Endometrium (tissue), 2 donors: ENCODE results near the gene PLBD2.

Experiments used
- FAIRE-seq: peaks from 2 replicates; lab custom pipeline; 2012; peaks lifted over from hg19 to GRCh38; lab: Jason Lieb, UNC
- donor health status: control.
- donor health status: control.

PLBD2 gene

DNA sequence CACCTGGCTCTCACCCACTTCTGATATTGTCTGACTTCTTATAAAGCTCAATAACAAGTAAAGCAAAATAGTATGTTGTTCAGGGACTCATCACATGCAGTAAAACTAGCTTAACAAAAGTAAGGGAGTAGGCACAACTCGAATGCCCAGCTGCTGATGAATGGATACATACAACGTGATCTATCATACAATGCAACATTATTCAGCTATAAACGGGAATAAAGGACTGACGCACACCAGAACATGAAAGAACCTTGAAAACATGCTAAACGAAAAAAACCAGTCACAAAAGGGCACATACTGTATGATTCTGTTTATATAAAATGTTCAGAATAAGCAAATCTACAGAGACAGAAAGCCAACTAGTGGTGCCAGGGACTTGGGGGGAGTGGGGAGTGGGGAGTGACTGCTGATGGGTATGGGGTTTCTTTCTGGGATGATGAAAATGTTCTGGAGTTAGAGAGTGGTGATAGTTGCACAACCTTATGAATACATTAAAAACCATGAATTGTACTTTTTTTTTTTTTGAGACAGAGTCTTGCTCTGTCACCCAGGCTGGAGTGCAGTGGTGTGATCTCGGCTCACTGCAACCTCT, 11.1 kb downstream of the PLBD2 start:
- no peak for FAIRE-seq

DNA sequence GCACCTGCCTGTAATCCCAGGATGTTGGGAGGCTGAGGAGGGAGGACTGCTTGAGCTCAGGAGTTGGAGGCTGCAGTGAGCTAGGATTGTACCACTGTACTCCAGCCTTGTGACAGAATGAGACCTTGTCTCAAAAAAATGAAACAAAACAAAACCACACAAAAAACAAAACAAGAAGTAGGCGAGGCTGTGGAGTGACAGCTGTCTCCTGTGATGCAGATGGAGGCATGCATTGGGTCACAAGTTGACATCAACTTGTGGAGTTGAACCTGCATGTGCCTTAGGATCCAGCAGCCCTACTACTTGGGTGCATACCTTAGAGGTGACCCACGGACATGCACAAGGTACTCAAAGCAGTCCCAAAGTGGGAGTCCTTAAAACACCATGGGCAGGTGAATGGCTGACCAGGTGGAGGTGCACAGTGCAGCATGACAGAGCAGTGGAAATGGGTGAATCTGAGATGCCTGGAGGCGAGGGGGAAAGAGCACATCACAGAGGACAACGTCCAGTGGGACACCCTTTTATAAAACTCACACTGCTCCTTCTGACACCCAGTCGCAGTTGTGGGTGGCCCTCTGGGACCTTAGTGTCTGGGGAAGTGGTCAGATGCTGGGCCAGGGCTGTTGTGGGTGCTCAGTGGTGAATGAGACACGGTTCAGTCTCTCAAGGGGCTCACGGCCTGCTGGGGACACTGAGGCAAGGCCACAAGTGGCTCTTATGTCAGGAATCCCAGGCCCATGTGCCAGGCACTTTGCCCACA, 12.7 kb downstream of the PLBD2 start:
- no peak for FAIRE-seq

DNA sequence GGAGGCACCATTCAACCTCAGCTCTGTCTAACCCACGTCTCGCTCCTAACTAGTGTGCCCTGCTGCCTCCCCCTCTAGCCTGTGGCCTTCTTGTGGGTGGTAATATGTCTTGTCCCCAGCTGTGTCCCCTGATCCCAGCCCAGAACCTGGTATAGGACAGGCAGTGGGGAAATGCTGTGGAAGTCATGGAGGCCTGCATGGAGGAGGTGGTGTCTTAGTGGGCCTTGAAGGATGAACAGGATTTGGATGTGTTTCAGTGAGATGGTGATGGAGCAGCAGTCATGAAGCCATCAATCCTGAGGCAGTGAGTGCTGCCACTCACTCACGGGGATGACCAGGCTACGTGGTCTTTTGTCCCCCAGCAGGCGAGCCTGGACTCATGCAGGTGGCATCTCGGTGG, 13.4 kb downstream of the PLBD2 start:
- FAIRE-seq, result no peak

DNA sequence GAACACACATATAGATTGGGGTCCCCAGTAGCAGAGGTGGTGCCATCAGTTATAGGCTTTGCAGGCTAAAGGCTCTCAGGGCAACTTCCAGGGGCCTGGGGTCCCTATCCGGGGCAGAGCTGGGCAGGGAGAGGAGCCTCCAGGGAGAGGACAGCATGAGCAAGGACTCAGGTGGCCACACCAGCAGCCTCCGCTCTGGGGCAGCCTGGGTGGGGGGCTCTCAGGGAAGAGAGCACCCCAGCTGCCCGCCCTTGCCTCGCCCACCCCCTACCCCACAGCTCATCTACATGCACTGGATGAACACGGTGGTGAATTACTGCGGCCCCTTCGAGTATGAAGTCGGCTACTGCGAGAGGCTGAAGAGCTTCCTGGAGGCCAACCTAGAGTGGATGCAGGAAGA, 14.0 kb downstream of the PLBD2 start:
- no peak for FAIRE-seq

DNA sequence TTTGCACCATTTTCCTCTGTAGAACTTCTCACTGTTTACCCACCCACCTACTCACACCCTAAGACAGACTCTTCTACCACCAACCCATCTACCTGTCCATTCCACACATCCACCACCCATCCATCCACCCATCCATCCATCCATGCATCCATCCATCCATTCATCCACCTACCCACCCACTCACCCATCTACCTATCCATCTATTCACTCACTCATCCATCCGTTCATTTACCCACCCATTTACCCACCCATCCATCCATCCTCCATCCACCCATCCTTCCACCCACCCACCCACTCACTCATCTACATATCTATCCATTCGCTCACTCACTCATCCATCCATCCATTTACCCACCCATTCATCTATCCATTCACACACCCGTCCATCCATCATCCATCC, 15.1 kb downstream of the PLBD2 start:
- FAIRE-seq, result no peak

DNA sequence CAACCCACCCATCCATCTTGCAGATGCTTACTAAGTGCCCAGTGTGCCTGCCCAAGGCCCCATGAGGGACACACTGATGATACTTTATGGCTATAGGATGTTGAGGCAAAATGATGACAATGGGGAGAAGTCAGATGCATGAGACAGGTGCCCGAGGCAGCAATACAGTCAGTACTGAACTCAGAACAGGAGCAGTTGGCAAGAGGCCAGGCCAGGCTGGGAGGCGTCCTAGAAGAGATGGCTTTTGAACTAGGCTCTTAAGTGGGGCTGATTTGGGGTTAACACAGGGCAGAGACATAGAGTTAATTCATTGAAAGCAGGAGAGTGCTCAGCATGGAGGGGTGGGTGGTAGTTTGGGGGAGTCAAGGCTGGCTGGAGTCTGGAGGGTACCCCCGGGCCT, 15.6 kb downstream of the PLBD2 start:
- no peak for FAIRE-seq

DNA sequence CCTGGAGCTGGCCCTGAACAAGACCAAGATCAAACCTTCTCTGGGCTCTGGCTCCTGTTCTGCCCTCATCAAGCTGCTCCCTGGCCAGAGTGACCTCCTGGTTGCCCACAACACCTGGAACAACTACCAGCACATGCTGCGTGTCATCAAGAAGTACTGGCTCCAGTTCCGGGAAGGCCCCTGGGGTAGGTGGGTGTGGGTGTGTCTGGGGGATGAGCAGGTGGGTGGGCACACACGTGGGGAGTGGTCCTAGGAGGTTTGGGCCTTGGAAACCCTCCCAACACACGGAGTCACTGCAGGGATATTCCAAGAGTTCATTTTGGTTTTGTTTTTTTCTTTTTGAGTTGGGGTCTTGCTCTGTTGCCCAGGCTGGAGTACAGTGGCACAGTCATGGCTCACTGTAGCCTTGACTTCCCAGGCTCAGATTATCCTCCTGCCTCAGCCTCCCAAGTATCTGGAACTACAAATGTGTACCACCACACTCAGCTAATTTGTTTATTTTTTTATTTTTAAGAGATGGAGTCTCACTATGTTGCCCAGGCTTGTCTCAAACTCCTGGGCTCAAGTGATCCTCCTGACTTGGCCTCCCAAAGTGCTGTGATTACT, 16.5 kb downstream of the PLBD2 start:
- no peak for FAIRE-seq

DNA sequence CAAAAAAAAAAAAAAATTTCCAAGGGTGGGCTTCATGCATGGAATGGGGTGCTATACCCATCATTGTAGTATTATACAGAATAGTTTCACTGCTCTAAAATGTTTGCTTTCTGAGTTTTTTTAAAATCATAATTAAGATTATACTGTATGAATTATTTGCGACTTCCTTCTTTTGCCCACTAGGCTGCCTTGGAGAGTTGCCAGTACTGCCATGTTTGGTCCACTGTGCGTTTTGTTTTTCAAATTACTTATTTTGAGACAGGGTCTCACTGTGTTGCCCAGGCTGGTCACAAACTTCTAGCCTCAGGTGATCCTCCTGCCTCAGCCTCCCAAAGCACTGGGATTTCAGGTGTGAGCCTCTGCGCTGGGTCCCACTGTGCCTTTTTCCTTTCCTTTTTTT, 19.9 kb downstream of the PLBD2 start:
- FAIRE-seq, result no peak

DNA sequence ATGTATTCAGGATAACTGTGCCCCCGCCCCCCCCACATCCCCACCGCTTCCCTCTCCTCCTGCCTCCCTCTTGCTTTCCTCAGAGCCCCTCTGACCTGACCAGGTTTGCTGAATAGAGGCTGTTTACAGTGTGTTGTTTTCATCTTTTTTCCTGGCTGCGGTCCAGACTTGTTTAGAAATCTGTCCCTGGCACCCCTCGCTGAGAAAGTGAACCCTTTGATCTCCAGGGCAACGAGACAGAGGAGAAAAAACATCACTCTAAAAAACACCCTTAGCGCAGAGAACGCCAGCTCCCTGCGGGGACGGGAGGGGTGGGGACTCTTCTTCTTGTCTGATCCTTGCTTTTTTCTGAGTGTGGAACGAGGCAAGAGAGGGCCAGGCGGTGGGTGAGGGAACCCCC, 22.8 kb downstream of the PLBD2 start:
- FAIRE-seq, result no peak

DNA sequence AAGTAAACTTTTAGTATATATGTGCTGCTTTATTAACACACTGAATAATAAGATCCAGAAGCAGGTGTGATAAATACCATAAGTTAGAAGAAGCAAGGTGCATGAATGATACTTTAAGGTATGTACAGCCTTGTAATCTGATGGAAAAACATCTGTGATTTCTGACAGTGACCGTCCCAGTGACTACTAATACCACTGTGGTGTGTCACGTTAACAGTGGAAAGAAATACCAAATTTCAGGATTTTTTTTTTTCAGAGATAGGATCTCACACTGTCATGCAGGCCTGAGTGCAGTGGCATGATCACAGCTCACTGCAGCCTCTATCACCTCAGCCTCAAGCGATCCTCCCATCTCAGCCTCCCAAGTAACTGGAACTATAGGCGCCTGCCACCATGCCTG, 23.8 kb downstream of the PLBD2 start:
- FAIRE-seq, result no peak

DNA sequence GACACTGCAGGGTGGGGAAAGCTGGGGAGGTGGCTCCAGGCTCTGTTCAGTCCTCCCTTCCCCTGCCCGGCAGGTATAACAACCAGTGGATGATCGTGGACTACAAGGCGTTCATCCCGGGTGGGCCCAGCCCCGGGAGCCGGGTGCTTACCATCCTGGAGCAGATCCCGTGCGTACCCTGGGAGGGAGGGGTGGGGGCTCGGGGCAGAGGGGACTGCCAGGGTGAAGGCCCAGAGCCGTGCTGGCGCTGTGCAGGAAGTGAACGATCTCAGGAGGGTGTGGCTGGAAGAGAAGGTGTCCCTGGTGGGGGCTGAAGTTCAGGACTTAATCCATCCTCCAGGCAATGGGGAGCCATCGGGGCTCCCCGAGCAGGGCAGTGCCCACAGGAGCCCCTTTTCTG, 26.4 kb downstream of the PLBD2 start:
- FAIRE-seq, result no peak

DNA sequence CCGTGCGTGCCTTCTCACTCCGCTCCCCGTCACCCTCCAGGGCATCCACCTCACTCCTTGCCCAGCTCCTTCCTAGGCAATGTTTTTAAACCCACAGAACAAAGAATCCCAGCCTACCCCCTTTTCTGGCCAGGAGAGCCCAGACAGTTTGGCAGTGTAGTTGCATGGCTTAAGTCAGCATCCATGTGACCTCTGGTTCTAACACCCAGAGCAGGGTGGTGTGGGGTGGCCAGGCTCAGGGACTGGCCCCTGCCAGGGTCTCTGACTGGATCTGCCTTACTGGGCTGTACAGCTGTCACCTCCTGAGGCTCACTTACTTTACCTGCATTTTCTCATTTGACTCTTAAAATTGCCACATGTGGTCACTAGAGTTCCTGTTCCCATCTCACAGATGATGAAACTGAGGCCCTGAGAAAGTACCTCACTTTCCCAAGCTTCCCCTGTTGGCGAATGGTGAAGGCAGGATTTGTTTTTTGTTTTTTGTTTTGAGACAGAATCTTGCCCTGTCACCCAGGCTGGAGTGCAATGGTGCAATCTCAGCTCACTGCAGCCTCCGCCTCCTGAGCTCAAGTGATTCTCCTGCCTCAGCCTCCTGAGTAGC, 27.0 kb downstream of the PLBD2 start:
- no peak for FAIRE-seq

DNA sequence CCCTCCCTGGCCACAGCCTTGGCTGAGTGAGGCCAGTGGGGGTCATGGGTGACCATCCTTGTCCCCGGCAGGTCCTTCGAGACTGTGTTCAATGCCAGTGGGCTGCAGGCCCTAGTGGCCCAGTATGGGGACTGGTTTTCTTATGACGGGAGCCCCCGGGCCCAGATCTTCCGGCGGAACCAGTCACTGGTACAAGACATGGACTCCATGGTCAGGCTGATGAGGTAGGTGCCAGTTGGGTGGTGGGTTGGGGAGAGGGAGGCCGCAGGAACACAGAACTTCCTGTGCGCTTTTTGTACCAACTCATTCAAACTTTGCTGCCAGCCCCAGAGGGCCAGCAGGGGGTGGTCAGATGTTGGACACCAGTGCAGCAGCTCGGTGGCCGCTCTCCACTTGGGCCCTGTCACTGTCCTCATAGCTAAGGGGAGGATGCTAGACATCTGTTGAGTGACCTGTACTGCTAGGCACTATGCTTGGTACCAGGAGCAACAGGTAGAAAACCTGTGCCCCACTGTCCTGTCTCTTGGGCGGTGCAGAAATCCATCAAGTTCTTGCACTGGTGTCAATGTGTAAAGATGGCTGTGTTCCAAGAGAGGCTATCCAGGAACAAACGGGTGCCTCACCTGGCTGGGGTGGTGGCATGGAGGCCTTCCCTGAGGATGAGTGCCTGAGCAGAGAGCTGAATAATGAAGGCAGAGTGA, 28.6 kb downstream of the PLBD2 start:
- no peak for FAIRE-seq

DNA sequence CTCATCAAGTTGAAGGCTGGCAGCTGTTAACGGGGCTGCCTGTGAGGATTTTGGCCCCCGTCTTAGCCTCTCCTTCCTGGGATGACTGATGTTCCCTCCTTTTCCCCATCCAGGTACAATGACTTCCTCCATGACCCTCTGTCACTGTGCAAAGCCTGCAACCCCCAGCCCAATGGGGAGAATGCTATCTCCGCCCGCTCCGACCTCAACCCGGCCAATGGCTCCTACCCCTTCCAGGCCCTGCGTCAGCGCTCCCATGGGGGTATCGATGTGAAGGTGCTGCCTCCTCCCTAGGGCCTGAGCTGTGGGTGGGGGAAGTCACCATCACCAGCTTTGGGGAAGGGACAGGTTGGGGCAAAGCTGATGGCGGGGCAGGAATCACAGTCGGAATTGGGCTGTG, 29.2 kb downstream of the PLBD2 start:
- no peak for FAIRE-seq

DNA sequence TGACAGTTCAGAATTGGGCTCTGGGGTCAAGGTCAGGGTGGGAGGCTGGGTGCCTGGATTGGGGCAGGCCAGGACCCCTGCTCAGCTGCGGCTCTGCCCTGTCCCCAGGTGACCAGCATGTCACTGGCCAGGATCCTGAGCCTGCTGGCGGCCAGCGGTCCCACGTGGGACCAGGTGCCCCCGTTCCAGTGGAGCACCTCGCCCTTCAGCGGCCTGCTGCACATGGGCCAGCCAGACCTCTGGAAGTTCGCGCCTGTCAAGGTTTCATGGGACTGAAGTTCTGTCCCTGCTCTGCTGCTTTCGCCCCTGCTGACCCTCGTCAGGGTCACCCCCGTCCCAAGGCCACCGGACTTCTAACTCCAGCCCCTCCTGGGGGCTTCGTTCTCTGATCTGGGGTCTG, 30.0 kb downstream of the PLBD2 start:
- no peak for FAIRE-seq

DNA sequence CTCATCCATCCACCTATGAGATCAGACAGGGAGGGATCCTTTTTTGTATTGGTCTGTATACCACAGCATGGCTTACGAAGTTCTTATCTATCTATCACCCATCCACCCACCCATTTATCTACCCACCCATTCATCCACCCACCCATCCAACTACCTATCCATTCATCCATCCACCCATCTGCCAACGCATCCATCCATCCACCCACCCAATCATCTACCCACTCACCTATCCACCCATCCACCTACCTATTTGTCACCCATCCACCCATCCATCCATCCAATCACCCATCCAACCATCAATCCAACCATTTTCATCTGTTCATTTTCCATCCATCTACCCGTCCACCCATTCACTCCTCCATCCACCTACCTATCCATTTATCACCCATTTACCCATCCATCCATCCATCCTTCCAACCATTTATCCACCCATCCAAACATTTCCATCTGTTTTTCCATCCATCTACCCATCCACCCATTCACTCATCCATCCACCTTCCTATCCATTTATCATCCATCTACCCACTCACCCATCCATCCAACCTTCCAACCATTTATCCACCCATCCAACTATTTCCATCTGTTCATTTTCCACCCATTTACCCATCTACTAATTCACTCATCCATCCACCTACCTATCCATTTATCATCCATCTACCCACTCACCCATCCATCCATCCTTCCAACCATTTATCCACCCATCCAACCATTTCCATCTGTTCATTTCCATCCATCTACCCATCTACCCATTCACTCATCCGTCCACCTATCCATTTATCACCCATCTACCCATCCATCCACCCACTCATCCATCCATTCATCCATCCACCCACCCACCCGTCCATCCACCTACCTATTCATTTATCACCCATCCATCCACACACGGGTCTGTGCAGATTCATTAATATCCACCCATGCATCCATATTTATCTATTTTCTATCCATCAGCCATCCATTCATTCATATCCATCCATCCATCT, 32.0 kb downstream of the PLBD2 start:
- FAIRE-seq, result no peak

DNA sequence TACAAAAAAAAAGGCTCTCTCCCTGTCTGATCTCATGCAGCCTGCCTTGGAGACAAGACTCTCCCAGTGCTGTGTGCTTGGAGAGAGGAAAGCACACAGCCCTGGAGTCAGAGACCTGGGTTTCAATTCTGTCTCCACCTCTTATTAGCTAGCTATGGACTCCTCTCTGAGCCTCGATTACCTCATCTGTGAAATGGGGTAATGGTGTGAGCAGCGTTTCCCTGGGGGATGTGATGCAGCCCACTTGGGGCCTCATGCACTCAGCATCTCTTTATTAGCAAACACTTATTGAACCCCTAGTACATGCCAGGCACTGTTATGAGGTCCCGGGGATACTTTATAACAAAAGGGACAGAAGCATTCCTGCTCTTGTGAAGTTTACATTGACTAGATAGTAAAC, 32.8 kb downstream of the PLBD2 start:
- FAIRE-seq, result no peak

DNA sequence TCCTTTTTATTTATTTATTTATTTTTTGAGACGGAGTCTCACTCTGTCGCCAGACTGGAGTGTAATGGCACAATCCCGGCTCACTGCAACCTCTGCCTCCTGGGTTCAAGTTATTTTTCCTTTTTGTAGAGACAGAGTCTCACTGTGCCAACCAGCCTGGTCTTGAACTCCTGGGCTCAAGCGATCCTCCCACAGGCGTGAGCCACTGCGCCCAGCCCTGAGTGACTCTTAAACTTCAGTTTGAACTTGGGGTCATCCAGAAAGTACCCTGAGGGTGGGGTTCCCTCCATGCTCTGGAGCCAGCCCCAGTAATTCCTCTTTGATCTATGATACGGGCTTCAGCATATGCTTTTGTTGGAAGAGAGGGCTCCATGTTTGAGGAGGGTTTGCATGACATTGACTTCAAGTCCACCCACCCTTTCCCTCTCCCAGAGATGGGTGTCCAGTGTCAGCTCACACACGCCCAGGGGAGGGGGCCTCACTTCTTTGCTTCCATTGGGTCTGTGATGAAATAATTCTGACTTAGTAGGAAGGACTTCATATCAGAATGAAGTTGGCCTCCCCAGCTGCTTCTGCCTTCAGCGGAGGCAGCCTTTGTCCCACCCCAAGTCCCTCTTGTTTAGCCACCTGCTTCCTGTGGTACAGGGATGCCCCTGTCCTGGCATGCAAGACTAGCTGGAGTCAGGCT, 33.4 kb downstream of the PLBD2 start:
- FAIRE-seq, result no peak

DNA sequence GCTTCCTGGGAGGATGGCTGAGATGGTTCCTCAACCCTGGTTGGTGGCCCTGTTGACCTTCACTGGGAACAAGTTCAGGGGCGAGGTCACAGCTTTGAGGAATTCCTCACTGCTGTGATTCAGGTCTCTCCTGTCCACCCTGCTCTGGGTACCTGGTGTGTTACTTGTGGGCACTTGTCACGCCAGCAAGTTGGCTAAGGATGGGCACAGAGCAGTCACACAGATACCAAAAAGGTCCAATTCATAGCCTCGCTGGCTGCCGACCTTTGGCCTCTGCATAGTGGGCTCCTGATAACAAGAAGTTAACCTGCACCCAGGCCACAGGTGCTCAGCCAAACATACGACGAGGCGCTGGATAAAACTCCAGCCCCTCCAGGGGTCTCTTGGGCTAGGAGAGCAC, 34.1 kb downstream of the PLBD2 start:
- no peak for FAIRE-seq

DNA sequence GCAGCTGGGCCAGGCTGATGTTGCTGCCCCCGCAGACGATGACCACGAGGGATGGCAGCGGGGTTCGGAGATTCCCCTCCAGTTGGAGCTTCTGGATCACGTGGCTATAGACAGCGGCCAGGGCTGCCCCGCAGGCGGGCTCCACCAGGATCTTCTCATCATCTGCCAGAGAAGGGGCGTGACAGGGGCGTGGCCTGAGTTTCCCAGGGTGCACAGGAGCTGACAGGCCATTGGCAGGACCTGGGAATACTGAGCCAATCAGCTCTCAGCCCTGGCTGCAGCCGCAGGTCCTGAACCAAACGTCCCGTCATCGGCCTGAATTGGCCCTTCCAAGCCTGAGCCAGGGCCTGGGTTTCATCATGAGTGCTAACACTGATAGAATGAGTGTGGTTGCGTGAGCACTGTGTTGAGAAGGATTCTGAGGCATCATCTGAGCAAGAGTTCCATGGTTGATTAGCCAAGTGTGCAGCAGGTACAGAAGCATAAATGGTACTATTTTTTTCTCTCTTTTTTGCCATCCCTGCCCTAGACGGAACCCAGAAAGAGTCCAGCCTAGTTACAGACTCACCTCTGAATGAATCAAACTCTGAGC, 34.7 kb downstream of the PLBD2 start:
- FAIRE-seq, result no peak

DNA sequence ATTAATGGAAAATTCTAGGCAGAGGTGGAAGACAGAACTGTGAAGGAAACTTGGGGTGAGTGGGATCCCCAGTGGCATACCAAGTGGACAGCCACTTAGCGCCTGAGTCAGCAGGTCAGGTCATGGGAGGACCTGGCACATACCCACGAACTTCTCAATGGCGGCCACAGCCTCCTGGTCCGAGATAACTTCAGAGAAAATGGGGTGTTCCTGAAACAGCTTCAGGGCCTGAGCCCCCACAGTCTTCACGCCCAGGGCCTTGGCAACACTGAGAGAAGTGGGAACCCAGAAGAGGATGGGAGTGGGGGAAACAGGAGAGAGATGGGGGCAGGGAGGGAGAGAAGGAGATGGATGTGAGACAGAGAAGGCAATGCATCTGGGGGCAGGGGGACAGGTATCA, 35.4 kb downstream of the PLBD2 start:
- no peak for FAIRE-seq
